ENCODE data around the gene MGA.

Gene MGA

GRCh38 chr15:41789662-41790061 lies 129.5 kb downstream of the MGA start:
- DNase-seq: no peak

DNA sequence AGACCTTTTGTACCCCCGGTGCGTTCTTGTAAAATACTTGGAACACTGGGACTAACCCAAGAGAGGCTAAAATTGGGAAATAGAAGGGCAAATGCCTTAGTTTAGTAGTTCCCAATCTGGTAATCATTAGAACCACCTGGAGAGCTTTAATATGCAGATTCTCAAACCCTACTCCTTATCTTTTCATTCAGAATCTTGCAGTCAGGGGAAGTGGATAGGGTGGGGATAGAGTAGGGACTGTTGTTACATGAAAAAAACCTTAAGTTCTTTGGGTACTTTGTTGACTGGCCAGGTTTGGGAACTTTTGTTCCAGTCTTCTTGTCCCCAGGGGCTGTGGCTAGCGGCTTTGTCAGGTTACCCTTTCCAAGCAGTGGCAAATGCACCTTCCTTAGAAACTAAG lies 130.0 kb downstream of the MGA start:
- DNase-seq: no peak

- no peak for DNase-seq
These were observed 130.7 kb downstream of the MGA start for GRCh38 chr15:41790756-41791546.

DNA sequence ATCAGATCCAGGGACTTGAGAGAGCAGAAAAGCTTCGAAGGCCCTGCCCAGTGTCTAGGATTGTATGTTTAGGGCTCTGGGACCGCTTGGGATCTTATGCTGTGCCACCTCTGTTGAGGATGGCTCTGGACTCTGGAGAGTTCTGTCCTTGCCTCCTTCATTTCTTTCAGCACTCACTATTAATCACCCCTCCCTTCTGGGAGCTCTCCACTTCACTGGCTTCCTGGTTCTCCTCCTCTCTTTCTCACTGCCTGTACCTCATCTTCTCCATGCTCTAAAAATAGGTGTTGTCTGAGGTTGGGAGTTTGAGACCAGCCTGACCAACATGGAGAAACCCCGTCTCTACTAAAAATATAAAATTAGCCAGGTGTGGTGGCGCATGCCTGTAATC lies 131.3 kb downstream of the MGA start:
- no peak for DNase-seq

- no peak for DNase-seq
These were observed 131.9 kb downstream of the MGA start for GRCh38 chr15:41792000-41792637.

DNA sequence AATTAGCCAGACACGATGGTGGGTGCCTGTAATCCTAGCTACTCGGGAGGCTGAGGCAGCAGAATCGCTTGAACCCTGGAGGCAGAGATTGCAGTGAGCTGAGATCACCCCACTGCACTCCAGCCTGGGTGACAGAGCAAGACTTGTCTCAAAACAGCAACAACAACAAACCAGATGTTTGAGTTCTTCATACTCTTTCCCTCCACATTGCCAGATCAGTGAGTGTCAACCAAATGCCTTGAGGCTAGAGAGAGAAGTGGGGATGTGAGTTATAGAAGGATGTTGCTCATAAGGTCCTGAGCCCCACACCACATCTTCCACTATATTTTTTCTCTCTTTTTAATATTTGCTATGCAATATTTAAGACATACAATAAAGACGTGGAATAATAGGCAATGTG lies 133.9 kb downstream of the MGA start:
- DNase-seq: no peak

DNA sequence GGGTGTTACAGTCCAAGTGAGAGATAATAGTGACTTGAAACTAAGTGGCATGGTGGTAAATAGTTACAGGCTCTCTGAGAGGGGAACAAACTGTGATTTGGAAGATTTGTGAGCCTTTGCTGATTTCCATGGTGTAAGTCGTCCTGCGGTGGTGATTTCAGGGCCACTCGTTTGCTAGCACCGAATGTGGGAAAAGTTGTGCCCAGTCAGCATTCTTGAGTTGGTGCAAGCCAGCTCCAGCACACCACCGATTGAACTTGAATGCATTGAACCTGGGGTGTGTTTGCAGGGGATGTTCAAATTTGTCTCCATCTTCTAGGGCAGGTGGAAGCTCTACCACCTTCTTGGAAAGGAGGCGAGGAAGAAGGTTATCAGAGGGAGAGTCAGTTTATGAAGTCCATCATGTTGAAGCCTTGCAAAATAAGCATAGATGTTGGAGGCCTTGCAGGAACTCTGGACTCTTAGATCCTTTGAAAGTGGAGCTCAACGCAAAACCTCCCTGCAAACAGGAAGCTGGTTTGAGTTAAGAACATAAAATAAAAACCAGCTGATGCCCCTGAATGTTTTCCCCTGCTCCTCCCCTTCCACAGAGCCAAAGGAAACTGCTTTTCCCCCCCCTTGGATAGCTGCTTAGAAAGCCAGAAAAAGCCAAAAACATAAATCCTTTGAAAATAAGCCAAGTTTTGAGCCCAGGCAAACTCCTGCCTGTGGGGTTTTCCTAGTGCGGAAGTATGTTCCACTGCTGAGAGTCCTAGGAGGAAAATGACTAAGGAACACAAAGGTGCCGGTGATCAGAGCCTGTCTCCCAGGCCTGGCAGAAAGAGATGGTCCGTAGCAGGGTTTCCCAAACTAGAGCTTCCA lies 136.0 kb downstream of the MGA start:
- no peak for DNase-seq

DNA sequence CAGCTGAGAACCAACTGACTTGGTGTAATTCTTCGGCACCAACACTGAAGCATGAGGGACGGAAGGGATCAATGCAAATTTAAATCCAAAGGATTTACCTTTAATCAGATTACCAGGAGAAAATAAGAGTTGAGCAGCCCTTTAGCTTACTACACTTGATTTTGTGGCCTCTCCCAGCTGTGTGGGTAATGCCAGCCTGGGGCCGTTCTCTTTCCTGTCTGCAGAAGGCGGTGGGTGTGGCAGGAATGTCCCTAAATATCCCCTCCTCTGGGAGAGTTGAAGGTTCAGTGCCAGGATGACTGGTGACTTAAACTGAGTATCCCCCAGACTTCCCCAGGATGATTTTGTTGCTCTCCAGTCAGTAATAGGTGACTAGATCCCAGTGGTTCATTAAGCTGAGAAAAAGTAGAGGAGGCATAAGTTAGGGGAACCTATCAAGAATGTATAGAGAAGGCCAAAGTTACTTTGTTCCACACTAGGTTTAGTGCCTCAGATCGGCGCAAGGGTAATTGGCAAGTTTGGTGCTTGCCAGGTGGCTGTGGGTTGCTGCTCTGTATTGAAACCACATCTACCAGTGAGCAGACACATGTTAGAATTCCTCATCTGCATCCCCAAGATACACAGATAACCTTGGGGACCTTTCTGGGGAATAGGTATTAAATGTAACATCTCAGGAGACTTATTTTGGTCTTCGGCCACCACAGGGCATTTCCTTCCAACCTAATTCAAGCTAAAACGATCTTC lies 137.2 kb downstream of the MGA start:
- DNase-seq: no peak

DNA sequence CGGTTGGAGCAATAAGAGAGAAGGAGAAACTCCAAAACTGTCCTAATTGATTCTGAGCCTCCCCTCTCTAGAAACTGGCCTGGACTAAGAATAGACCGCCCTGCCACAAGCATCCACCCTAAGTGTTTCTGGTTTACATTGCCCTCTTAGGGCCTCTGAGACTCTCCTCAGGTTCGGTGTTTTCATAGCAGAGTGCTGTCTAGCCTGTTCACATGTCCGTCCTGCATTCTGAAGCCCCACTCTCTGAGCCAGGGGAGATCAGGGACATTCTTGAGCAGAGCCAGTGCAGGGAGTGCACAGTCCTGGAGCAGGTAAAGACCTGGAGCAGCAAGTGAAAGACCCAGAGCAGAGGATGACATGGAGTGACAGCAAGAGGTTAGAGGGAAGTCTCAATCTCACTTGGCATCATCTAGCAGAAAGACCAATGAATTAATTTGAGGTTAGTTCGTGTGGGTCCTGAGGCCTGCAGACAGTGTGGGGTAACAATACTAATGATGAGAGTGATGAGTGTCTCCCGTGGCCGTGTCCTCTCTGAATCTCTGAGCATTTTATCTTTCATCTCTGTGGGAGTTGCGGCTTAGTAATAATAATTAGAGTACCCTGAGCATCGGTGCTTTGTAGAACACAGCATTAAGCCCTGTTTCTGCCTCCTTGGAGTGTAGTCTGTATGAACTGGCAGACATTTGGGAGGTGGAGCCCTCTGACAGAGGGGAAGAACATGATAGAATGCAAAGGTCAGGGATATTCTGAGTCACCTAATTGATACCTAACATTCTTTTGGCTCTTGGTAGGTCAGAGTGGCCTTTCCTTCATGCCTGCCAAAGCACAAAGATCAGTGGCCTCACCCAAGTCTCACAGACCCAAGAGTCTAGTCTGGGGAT lies 138.6 kb downstream of the MGA start:
- DNase-seq: no peak

- DNase-seq: no peak
These were observed 139.2 kb downstream of the MGA start for GRCh38 chr15:41799488-41799805.

GRCh38 chr15:41801185-41801584 lies 141.0 kb downstream of the MGA start:
- no peak for DNase-seq

- no peak for DNase-seq
These were observed 141.7 kb downstream of the MGA start for GRCh38 chr15:41801850-41802455.

DNA sequence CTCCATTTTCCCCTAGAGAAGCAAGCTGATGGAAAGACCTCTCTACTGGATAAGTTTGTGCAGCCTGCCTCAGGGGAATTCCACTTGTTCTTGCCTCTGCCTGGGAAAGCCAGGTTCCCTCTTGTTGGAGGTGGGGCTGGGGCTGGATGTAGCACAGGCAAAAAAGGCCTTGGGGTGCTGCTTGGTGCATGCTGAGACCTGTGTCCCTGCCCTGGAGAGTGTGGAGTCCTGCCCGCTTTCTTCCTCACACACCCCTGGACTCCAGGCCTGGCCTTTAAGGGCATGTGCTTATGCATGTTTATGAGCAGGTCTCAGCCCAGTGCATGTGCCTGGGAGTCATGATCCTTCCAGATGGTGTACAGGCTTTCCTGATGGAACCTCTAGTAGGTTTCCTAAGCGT lies 144.2 kb downstream of the MGA start:
- no peak for DNase-seq

DNA sequence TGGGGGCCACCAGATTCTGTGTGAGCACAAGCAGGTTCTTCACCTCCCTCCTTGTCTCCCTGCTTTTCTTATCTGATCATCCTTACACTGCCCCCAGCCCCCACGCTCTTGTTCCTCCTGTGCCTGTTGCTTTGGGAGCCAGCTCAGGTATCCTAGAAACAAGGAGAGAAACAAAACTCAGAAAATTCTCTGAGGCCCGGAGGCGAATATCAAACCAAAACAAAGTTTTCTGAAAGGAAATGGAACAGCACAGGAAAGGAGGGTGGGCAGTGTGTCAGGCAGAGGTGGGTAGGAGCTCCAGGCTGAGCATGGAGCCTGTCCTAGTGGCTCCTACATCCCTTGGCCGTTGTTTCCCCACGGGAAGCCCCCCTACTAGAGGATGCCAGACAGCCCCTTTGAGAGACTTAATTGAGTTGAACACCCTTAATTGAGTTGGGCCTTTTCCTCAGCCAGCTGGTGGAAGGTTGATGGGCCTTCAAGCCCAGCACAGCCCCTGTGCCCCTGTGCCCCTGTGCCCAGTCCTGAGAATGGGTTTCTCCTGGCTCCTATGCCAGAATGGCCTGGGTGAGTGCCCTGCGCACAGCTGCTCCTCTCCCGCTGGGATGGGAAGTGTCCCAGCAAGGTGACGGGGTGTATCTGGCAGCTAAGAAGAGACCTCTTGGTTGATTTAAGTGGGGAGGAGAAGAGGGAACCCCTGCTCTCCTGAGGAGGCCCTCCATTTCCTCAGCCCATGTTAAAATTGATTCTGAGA lies 144.9 kb downstream of the MGA start:
- no peak for DNase-seq

GRCh38 chr15:41805711-41806110 lies 145.5 kb downstream of the MGA start:
- DNase-seq: no peak

GRCh38 chr15:41806291-41807181 lies 146.3 kb downstream of the MGA start:
- DNase-seq: no peak

DNA sequence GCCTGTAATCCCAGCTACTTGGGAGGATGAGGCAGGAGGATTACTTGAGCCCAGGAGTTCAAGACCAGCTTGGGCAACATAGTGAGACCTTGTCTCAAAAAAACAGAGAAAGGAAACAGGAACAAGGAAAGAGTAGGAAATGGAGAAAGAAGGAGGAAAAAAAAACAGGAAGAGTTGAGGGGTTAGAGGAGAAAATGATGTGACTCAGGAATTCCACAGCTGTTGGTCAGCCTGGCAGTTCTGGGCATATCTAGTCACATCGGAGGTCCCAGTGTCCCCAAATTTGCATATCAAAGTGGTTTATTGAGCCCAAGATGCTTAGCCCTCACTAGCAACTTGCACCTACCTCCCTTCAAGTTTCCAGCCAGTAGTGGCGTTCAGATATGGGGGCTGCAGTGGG lies 148.9 kb downstream of the MGA start:
- DNase-seq: no peak

DNA sequence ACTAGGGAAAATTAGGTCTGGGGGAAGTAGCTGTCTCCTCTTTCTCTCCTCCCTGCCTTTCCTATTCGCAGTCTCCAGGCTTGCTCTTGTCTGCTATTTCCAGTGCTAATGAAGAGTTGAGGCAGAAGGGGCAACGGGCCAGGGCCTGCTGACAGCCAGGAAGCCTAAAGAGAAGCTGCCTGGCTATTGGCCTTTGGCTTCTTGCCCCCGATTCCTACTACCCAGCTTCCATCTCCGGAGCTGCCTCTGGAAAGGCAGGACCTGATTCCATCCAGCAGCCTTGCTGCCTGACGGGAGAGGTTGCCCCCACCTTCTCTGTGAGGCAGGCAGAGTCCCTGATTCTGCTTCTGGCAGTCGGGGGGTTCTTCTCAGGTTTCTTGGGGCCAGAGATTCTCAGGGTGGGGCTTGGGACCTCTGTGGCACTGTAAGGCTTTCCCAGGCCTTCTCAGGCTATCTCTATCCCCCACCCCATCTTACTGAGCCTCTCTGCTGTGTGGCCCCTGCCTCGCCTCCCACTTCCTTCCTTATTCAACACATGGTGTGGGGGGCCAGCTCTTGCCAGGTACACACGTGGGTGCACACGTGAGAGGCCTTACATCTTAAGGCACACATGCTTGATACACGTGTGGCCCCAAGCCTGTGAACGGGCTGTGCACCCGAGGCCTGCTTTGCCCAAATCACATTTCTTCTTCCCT lies 149.5 kb downstream of the MGA start:
- DNase-seq: no peak

All from activated effector memory CD4-positive, alpha-beta T cell treated with Interleukin-2 at 50 U/mL for 16 hours (primary cell).